ENCODE measurements around the gene LPP. TPM values are rescaled to one million over a fixed set of nuclear protein-coding genes. Genes with fewer than 3 reads are reported as not detected.

Gene LPP
- total and polyA plus RNA-seq, 2 of the 13 experiments (the other 11 are each of a cell fraction or from before 2014, with no cell fraction given): 19.2 to 29.9 TPM

DNA sequence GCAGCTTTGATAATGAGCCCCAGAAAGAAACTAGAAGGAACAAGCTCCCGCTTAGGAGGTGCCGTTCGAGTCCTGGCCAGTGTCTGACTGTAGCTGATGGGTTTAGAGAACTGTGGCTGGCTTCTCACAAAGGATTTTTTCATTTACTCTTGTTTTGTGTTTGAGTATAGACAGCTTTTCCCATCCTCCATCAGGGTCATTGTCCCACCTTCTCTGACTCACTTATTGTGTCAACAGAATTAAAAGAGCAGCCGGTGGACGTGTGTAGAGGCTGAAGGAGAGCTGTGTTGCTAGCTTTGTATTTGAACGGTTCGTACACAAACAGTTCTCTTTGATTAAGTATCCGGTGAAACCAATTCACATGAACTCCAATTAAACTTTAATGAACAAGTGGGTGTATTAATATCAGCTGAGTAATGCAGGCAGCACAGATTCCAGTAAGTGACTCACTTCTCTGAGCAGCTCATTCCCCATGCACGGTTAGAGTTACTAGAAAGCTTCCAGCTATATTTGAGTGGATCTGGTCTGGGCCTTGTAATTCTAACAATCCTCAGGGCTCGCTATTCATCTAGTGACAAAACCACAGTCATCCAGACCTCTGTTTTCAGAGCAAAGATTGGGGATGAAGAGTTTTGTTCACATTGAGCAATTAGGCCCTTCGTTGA is 141.0 kb downstream of the LPP start (continued):
- TF ChIP-seq, protein P1, sequence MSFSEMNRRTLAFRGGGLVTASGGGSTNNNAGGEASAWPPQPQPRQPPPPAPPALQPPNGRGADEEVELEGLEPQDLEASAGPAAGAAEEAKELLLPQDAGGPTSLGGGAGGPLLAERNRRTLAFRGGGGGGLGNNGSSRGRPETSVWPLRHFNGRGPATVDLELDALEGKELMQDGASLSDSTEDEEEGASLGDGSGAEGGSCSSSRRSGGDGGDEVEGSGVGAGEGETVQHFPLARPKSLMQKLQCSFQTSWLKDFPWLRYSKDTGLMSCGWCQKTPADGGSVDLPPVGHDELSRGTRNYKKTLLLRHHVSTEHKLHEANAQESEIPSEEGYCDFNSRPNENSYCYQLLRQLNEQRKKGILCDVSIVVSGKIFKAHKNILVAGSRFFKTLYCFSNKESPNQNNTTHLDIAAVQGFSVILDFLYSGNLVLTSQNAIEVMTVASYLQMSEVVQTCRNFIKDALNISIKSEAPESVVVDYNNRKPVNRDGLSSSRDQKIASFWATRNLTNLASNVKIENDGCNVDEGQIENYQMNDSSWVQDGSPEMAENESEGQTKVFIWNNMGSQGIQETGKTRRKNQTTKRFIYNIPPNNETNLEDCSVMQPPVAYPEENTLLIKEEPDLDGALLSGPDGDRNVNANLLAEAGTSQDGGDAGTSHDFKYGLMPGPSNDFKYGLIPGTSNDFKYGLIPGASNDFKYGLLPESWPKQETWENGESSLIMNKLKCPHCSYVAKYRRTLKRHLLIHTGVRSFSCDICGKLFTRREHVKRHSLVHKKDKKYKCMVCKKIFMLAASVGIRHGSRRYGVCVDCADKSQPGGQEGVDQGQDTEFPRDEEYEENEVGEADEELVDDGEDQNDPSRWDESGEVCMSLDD (CRISPR knock-in tag; IDR thresholded peaks at IDR 0.05; ENCODE audit: borderline replicate concordance): peak; percentile 51; the same call in 1 of the 2 replicates
- TF ChIP-seq CBFB (CRISPR knock-in tag; IDR thresholded peaks at IDR 0.05) (no peak), FOXO1 (CRISPR knock-in tag; IDR thresholded peaks at IDR 0.05) (peak; percentile 95), HOXA5 (CRISPR knock-in tag; IDR thresholded peaks at IDR 0.05) (peak; percentile 77), E2F5 (CRISPR knock-in tag; conservative IDR thresholded peaks at IDR 0.05) (no peak), NR2F6 (IDR thresholded peaks at IDR 0.05) (peak; percentile 84), NR2F6 (CRISPR knock-in tag; IDR thresholded peaks at IDR 0.05) (peak; percentile 83), MEIS2 (CRISPR knock-in tag; IDR thresholded peaks at IDR 0.05) (peak; percentile 96), FOXJ3 (CRISPR knock-in tag; IDR thresholded peaks at IDR 0.05; ENCODE audit: borderline replicate concordance) (peak; percentile 95), CEBPG (CRISPR knock-in tag; IDR thresholded peaks at IDR 0.05) (peak; percentile 68), ZFP90 (CRISPR knock-in tag; IDR thresholded peaks at IDR 0.05; ENCODE audit: borderline replicate concordance) (peak; percentile 86; the same call in 1 of the 2 replicates), PAX8 (CRISPR knock-in tag; IDR thresholded peaks at IDR 0.05; ENCODE audit: borderline replicate concordance) (no peak), TP53 (CRISPR knock-in tag; conservative IDR thresholded peaks at IDR 0.05) (peak; percentile 23; the same call in 1 of the 2 replicates), ZNF136 (CRISPR knock-in tag; IDR thresholded peaks at IDR 0.05; ENCODE audit: low read depth) (peak; percentile 83; the same call in 1 of the 2 replicates), ZNF720 (CRISPR knock-in tag; IDR thresholded peaks at IDR 0.05) (no peak), ZNF335 (CRISPR knock-in tag; IDR thresholded peaks at IDR 0.05) (peak; percentile 72; the same call in 1 of the 2 replicates), U2AF1 (optimal IDR thresholded peaks at IDR 0.05; ENCODE audit: low read depth, low read length) (no peak), GABPB1 (CRISPR knock-in tag; IDR thresholded peaks at IDR 0.05) (peak; percentile 44), ZBTB7B (CRISPR knock-in tag; IDR thresholded peaks at IDR 0.05) (peak; percentile 88), CBX5 (CRISPR knock-in tag; IDR thresholded peaks at IDR 0.05; ENCODE audit: borderline replicate concordance) (peak; percentile 83; the same call in 1 of the 2 replicates), GFI1 (CRISPR knock-in tag; IDR thresholded peaks at IDR 0.05; ENCODE audit: borderline replicate concordance) (peak; percentile 88)
- TF ChIP-seq, protein P2, sequence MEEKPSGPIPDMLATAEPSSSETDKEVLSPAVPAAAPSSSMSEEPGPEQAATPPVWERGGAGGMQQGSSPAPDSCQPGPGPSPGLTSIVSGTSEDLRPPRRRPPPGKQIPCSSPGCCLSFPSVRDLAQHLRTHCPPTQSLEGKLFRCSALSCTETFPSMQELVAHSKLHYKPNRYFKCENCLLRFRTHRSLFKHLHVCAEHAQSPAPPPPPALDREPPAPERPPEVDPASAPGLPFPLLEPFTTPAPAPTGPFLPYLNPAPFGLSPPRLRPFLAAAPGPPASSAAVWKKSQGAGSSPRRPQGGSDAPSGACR (CRISPR knock-in tag; IDR thresholded peaks at IDR 0.05): 0 out of 2 replicates have a peak, but pooled peaks have one; percentile 38
- TF ChIP-seq, protein P3, sequence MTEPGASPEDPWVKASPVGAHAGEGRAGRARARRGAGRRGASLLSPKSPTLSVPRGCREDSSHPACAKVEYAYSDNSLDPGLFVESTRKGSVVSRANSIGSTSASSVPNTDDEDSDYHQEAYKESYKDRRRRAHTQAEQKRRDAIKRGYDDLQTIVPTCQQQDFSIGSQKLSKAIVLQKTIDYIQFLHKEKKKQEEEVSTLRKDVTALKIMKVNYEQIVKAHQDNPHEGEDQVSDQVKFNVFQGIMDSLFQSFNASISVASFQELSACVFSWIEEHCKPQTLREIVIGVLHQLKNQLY (CRISPR knock-in tag; IDR thresholded peaks at IDR 0.05): peak; percentile 95
